IMR-90 (cell line): ENCODE results near the gene DUSP16. TPM values are rescaled to one million over a fixed set of nuclear protein-coding genes. Genes with fewer than 3 reads are reported as not detected.
A peak's percentile ranks its signal among the peaks of the same experiment; 100 is the strongest.

Experiments used
- ATAC-seq: fragments of 200-7000 bp; cut with Tn5 transposase; 2 replicates; pipeline ENCODE4 v1.9.1; 2020; ENCODE audit warnings: low read depth, mild to moderate bottlenecking, moderate library complexity
- BruUV-seq: library from RNA; stranded (reverse); fragments of 400-500 nt; replicated peaks from 2 replicates; lab custom pipeline; 2021; lab: Mats Ljungman, UMichigan
- CTCF ChIA-PET: fragments of 300-600 bp; formaldehyde crosslinking; extraction: SDS; loops from one replicate; lab custom pipeline; 2021; ENCODE audit warnings: antibody characterized with exemption; lab: Yijun Ruan, JAX
- POLR2A ChIA-PET: fragments of 300-600 bp; sonication (Branson Sonifier 250); formaldehyde crosslinking; loops from one replicate; lab custom pipeline; 2022; ENCODE audit warnings: antibody characterized with exemption; ENCODE audit not compliant: unreplicated experiment; lab: Charles Lee
- DNase-seq: peaks from one replicate; pipeline ENCODE4 v3.0.0; 2013
- H2AFZ ChIP-seq: replicated peaks from 2 replicates; pipeline ENCODE3; 2013; ENCODE audit warnings: low read length, mild to moderate bottlenecking; ENCODE audit not compliant: poor library complexity
- H2AK5ac ChIP-seq: 2 replicates; pipeline ENCODE4 v1.6.1; 2013; ENCODE audit warnings: low read depth, low read length, inconsistent platforms
- H2AK9ac ChIP-seq: replicated peaks from 2 replicates; pipeline ENCODE3; 2013; ENCODE audit warnings: mild to moderate bottlenecking, low read depth, low read length, moderate library complexity; ENCODE audit not compliant: poor library complexity
- H2BK120ac ChIP-seq: 2 replicates; pipeline ENCODE4 v1.6.1; 2013; ENCODE audit warnings: low read depth, low read length, inconsistent platforms
- H2BK15ac ChIP-seq: 3 replicates; pipeline ENCODE4 v1.6.1; 2013; ENCODE audit warnings: low read depth, low read length, inconsistent platforms
- H2BK20ac ChIP-seq: 2 replicates; pipeline ENCODE4 v1.6.1; 2013; ENCODE audit warnings: low read depth, mild to moderate bottlenecking, inconsistent platforms, low read length, moderate library complexity
- H2BK5ac ChIP-seq: 2 replicates; pipeline ENCODE4 v1.6.1; 2013; ENCODE audit warnings: mild to moderate bottlenecking, low read depth, low read length, inconsistent platforms; ENCODE audit not compliant: poor library complexity, severe bottlenecking
- H3K14ac ChIP-seq: replicated peaks from 2 replicates; pipeline ENCODE4 v1.6.1; 2013; ENCODE audit warnings: low read depth, low read length, inconsistent platforms
- H3K18ac ChIP-seq: 2 replicates; pipeline ENCODE4 v1.6.1; 2013; ENCODE audit warnings: low read depth, low read length, control low read depth
- H3K23ac ChIP-seq: 2 replicates; pipeline ENCODE4 v1.6.1; 2013; ENCODE audit warnings: low read depth, low read length, inconsistent platforms
- H3K27ac ChIP-seq: 2 replicates; pipeline ENCODE4 v1.5.1; 2013; ENCODE audit warnings: mild to moderate bottlenecking, control low read depth, low read length; ENCODE audit not compliant: insufficient read depth
- H3K27me3 ChIP-seq: 2 replicates; pipeline ENCODE4 v1.6.1; 2013; ENCODE audit warnings: low read length; ENCODE audit not compliant: control insufficient read depth, insufficient read depth
- H3K36me3 ChIP-seq: 2 replicates; pipeline ENCODE4 v1.6.1; 2013; ENCODE audit warnings: low read length, mixed read lengths; ENCODE audit not compliant: control insufficient read depth, insufficient read depth
- H3K4ac ChIP-seq: 2 replicates; pipeline ENCODE4 v1.6.1; 2013; ENCODE audit warnings: low read depth, low read length, inconsistent platforms
- H3K4me1 ChIP-seq: 2 replicates; pipeline ENCODE4 v1.6.1; 2013; ENCODE audit warnings: low read length, mixed read lengths; ENCODE audit not compliant: control insufficient read depth, insufficient read depth
- H3K4me2 ChIP-seq: 2 replicates; pipeline ENCODE4 v1.6.1; 2013; ENCODE audit warnings: low read depth, mild to moderate bottlenecking, control low read depth, low read length, moderate library complexity
- H3K4me3 ChIP-seq: 2 replicates; pipeline ENCODE4 v1.5.1; 2013; ENCODE audit warnings: low read depth, mild to moderate bottlenecking, control low read depth, low read length, moderate library complexity; ENCODE audit not compliant: insufficient read depth
- H3K56ac ChIP-seq: 2 replicates; pipeline ENCODE4 v1.6.1; 2013; ENCODE audit warnings: low read length, inconsistent platforms; ENCODE audit not compliant: insufficient read depth; ENCODE audit errors: extremely low read depth
- H3K79me1 ChIP-seq, 2 experiments: 2 replicates each; pipeline ENCODE4 v1.6.1; 2013; ENCODE audit warnings: low read length in 2 of 2, inconsistent platforms in 1 of 2, low read depth in 1 of 2
- H3K9ac ChIP-seq: 2 replicates; pipeline ENCODE4 v1.6.1; 2013; ENCODE audit warnings: low read depth, low read length, control low read depth
- H3K9me1 ChIP-seq: 2 replicates; pipeline ENCODE4 v1.6.1; 2013; ENCODE audit warnings: low read length, inconsistent platforms; ENCODE audit not compliant: insufficient read depth
- H3K9me3 ChIP-seq: 2 replicates; pipeline ENCODE4 v1.6.1; 2013; ENCODE audit warnings: low read length; ENCODE audit not compliant: control insufficient read depth, insufficient read depth
- H4K20me1 ChIP-seq: 2 replicates; pipeline ENCODE4 v1.6.1; 2013; ENCODE audit warnings: low read length, inconsistent platforms; ENCODE audit not compliant: insufficient read depth
- H4K5ac ChIP-seq: 2 replicates; pipeline ENCODE4 v1.6.1; 2013; ENCODE audit warnings: mild to moderate bottlenecking, low read depth, low read length, control low read depth
- H4K8ac ChIP-seq, 2 experiments: 2 replicates each; pipeline ENCODE4 v1.6.1; 2013; ENCODE audit warnings: low read depth in 2 of 2, low read length in 2 of 2, control low read depth in 1 of 2, inconsistent platforms in 1 of 2
- H4K91ac ChIP-seq: 2 replicates; pipeline ENCODE4 v1.6.1; 2013; ENCODE audit warnings: low read depth, low read length, inconsistent platforms; ENCODE audit not compliant: insufficient read depth
- BHLHE40 ChIP-seq: fragments of 150-350 bp; IDR thresholded peaks from 2 replicates; pipeline ENCODE4 v1.6.1; 2016; ENCODE audit warnings: mild to moderate bottlenecking, low read depth, low read length
- CHD1 ChIP-seq: IDR thresholded peaks from 2 replicates; pipeline ENCODE4 v1.6.1; 2012; ENCODE audit warnings: low read depth, low read length, improper control_type of control experiment
- FOS ChIP-seq: fragments of 150-350 bp; IDR thresholded peaks from 2 replicates; pipeline ENCODE4 v1.6.1; 2016; ENCODE audit warnings: low read depth, low read length
- MAFK ChIP-seq: IDR thresholded peaks from 2 replicates; pipeline ENCODE4 v1.6.1; 2012; ENCODE audit warnings: low read depth, low read length, improper control_type of control experiment
- MAZ ChIP-seq: IDR thresholded peaks from 2 replicates; pipeline ENCODE4 v1.6.1; 2012; ENCODE audit warnings: low read depth, mild to moderate bottlenecking, low read length, improper control_type of control experiment, moderate library complexity, borderline replicate concordance
- NFE2L2 ChIP-seq: fragments of 150-350 bp; IDR thresholded peaks from 2 replicates; pipeline ENCODE4 v1.6.1; 2016; ENCODE audit warnings: low read depth, mild to moderate bottlenecking, low read length
- WGBS, 2 experiments: methylation state at CpG; one replicate each; pipeline versions ENCODE4 v1.1.5 to v1.1.7; 2013; ENCODE audit warnings: missing lambda C conversion rate in 2 of 2; ENCODE audit not compliant: insufficient read length in 1 of 2; ENCODE audit errors: extremely low coverage in 2 of 2; 5-methylcytosine and 5-hydroxymethylcytosine counted together
- dilution Hi-C: fragments of 300-500 bp; cut with HindIII; formaldehyde crosslinking; loops from one replicate; pipeline ENCODE4 v1.14.3; 2018; ENCODE audit warnings: low sequenced_read_pairs; ENCODE audit not compliant: unreplicated experiment
- in situ Hi-C: fragments of 300-500 bp; cut with MboI; formaldehyde crosslinking; loops from 3 replicates; pipeline ENCODE4 v1.14.3; 2019; ENCODE audit warnings: low sequenced_read_pairs, inconsistent platforms, mixed read lengths
- intact Hi-C: fragments of 100-400 bp; cut with micrococcal nuclease; formaldehyde crosslinking; loops from 2 replicates; pipeline ENCODE4 v1.10.0; 2022
- polyA plus RNA-seq, 3 experiments: library from polyadenylated mRNA; depleted of rRNA; stranded (reverse); fragments of >200 nt; gene quantifications; 2 replicates each; pipeline ENCODE4 v1.2.3, GENCODE V29; 2012; ENCODE audit warnings: low replicate concordance in 1 of 3
- total RNA-seq: library from RNA; depleted of rRNA; stranded (reverse); fragments of >200 nt; gene quantifications from 2 replicates; pipeline ENCODE4 v1.2.3, GENCODE V29; 2012
- TF ChIP-seq, protein P1 (sequence below): fragments of 150-350 bp; IDR thresholded peaks from 2 replicates; pipeline ENCODE4 v1.6.1; 2017; ENCODE audit warnings: mild to moderate bottlenecking, antibody characterized with exemption, low read length, low read depth

The DUSP16 gene
- total and polyA plus RNA-seq, 2 of the 4 experiments (the other 2 are of a cell fraction) = 4.7 to 10.0 TPM

DNA sequence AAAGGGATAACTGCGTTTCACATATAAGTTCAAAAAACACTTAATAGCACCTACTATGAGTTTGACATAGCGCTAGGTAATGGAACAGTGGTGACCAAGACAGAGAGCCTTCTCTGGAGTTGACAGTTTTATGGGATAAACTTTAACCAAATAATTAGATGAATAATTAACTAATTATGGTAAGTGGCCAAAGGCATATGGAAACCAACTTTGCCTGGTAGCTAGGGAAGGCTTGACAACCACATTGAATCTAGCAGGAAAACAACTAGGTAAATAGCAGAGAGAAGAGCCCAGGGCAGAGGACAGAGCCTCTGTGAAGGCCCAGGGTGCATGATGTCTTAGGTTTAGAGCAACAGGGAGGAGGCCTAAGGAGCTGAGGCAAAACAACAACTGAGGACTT lies 52.1 kb downstream of the DUSP16 start (continued):
- TF ChIP-seq, protein P1, sequence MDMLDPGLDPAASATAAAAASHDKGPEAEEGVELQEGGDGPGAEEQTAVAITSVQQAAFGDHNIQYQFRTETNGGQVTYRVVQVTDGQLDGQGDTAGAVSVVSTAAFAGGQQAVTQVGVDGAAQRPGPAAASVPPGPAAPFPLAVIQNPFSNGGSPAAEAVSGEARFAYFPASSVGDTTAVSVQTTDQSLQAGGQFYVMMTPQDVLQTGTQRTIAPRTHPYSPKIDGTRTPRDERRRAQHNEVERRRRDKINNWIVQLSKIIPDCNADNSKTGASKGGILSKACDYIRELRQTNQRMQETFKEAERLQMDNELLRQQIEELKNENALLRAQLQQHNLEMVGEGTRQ = no peak
- no peak for TF ChIP-seq FOS

DNA sequence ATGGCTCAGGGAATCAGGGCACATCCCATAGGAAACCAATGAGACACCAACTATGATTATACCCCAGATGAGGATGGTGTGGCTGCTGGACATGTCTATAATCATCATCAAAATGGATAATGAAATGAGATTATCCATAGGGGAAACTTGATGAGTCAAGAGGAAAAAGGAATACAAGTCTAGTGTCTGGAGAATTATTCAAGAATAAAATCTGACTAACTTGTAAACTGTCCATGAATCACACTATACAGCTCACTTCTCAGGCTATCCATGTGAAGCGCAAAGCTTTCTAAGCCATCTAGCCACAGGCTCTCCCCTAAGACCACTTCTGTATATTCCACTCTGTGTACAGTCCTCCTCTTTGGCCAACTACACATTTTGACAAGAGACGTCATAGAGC lies 52.5 kb downstream of the DUSP16 start:
- CTCF ChIA-PET = no interaction called here
- Histone ChIP-seq H2AK9ac (no peak overlapping the region), H3K27me3 (no peaks in the 10 kb centered on the region), H2AFZ (no peak overlapping the region), H2BK20ac (peak overlapping the region; percentile 40; the same call in 1 of the 2 replicates), H3K14ac (peak overlapping the region; percentile 32; the same call in 1 of the 2 replicates), H3K4me2 (no peak overlapping the region; the same call in 1 of the 2 replicates), H4K91ac (no peak overlapping the region), H3K27ac (no peak overlapping the region), H3K4me3 (no peak overlapping the region), H3K9ac (no peak overlapping the region), H2AK5ac (peak overlapping the region; percentile 19; the same call in 1 of the 2 replicates), H3K23ac (0 out of 2 replicates have a peak overlapping the region, but pooled peaks have one; percentile 37), H2BK5ac (peak overlapping the region; percentile 31), H3K18ac (no peak overlapping the region), H3K4me1 (peaks cover 16% of the 10 kb centered on the region), H2BK15ac (0 out of 3 replicates have a peak overlapping the region, but pooled peaks have one; percentile 5), H2BK120ac (0 out of 2 replicates have a peak overlapping the region, but pooled peaks have one; percentile 9), H4K8ac (peak overlapping the region in 1 of 2 experiments; percentile 9; a peak in 1 of 4 replicates), H4K20me1 (peaks cover 3% of the 10 kb centered on the region; the same call in 1 of the 2 replicates), H3K9me1 (peaks cover 12% of the 10 kb centered on the region), H3K36me3 (peaks cover 2% of the 10 kb centered on the region; the same call in 1 of the 2 replicates), H3K9me3 (no peaks in the 10 kb centered on the region), H4K5ac (no peak overlapping the region), H3K56ac (no peak overlapping the region), H3K79me1 (peaks cover 18 to 44% of the 10 kb centered on the region in 2 experiments), H3K4ac (peak overlapping the region; percentile 8; the same call in 1 of the 2 replicates)
- no CpG with 5 or more reads among the region's 2 CpGs for WGBS, 2 experiments
- peak; percentile 92 for DNase-seq
- intact Hi-C loops = no loop called here
- peak; percentile 75 for ATAC-seq
- POLR2A ChIA-PET = no interaction called here
- peak; percentile 75 for TF ChIP-seq FOS
- TF ChIP-seq NFE2L2 = no peak
- no peak for TF ChIP-seq BHLHE40
- no peak for TF ChIP-seq MAZ
- TF ChIP-seq MAFK = peak; percentile 56
- no peak for TF ChIP-seq CHD1
- BruUV-seq = no TSS peak
- dilution Hi-C loops = no loop called here
- in situ Hi-C loops = no loop called here
